HEK293 (cell line): ENCODE results near the gene SLC39A5.

Source experiments
- CTCF ChIA-PET: fragments of 350-600 bp; formaldehyde crosslinking; extraction: SDS; loops from one replicate; lab custom pipeline; 2021; ENCODE audit warnings: antibody characterized with exemption; lab: Yijun Ruan, JAX
- POLR2A ChIA-PET: fragments of 300-600 bp; formaldehyde crosslinking; extraction: SDS; loops from one replicate; lab custom pipeline; 2020; ENCODE audit warnings: antibody characterized with exemption, inconsistent platforms; lab: Yijun Ruan, JAX
- H3K27ac ChIP-seq: fragments of 200-500 bp; sonication (Bioruptor generic); 2 replicates; pipeline ENCODE4 v1.5.1; 2014; ENCODE audit warnings: low read depth, low read length, control low read depth, inconsistent platforms; ENCODE audit errors: extremely low read depth
- H3K36me3 ChIP-seq, 2 experiments: fragments of 200-500 bp in 1 of 2; sonication (Bioruptor generic) in 1 of 2; 1 replicate in 1 of 2; 2 replicates in 1 of 2; pipeline ENCODE4 v1.5.1; 2014 to 2017; ENCODE audit warnings: inconsistent platforms in 2 of 2, low read length in 2 of 2; ENCODE audit not compliant: control insufficient read depth in 2 of 2, insufficient read depth in 1 of 2
- H3K4me1 ChIP-seq: fragments of 200-500 bp; sonication (Bioruptor generic); 2 replicates; pipeline ENCODE4 v1.5.1; 2014; ENCODE audit warnings: mild to moderate bottlenecking, low read length, inconsistent platforms; ENCODE audit not compliant: control insufficient read depth, insufficient read depth
- H3K4me3 ChIP-seq: 2 replicates; pipeline ENCODE4 v1.5.1; 2011; ENCODE audit warnings: low read depth, mild to moderate bottlenecking, control low read depth, low read length, moderate library complexity
- H3K9me3 ChIP-seq: fragments of 200-500 bp; sonication (Bioruptor generic); 2 replicates; pipeline ENCODE4 v1.5.1; 2014; ENCODE audit warnings: low read depth, low read length, inconsistent platforms; ENCODE audit not compliant: control insufficient read depth, insufficient read depth
- ZFP3 ChIP-seq: fragments of 450-650 bp; formaldehyde crosslinking; IDR thresholded peaks from 2 replicates; pipeline ENCODE4 v1.5.1; 2016; ENCODE audit warnings: low read depth, missing biosample characterization, missing genetic modification characterization
- ZFP41 ChIP-seq: fragments of 450-650 bp; formaldehyde crosslinking; IDR thresholded peaks from 2 replicates; pipeline ENCODE4 v1.5.1; 2016; ENCODE audit warnings: missing biosample characterization, missing genetic modification characterization, borderline replicate concordance
- ZNF132 ChIP-seq: fragments of 450-650 bp; formaldehyde crosslinking; IDR thresholded peaks from 2 replicates; pipeline ENCODE4 v1.5.1; 2017; ENCODE audit warnings: missing biosample characterization, missing genetic modification characterization, borderline replicate concordance
- ZNF354C ChIP-seq: fragments of 450-650 bp; formaldehyde crosslinking; IDR thresholded peaks from 2 replicates; pipeline ENCODE4 v1.5.1; 2016; ENCODE audit warnings: missing biosample characterization, missing genetic modification characterization, low read depth, borderline replicate concordance
- ZNF521 ChIP-seq: fragments of 450-650 bp; formaldehyde crosslinking; IDR thresholded peaks from 2 replicates; pipeline ENCODE4 v1.5.1; 2017; ENCODE audit warnings: missing biosample characterization, mild to moderate bottlenecking, missing genetic modification characterization
- ZNF600 ChIP-seq: fragments of 450-650 bp; formaldehyde crosslinking; IDR thresholded peaks from 2 replicates; pipeline ENCODE4 v1.5.1; 2016; ENCODE audit warnings: missing biosample characterization, missing genetic modification characterization
- ZNF623 ChIP-seq: fragments of 450-650 bp; formaldehyde crosslinking; IDR thresholded peaks from 2 replicates; pipeline ENCODE4 v1.5.1; 2016; ENCODE audit warnings: missing biosample characterization, missing genetic modification characterization
- ZNF654 ChIP-seq: fragments of 450-650 bp; formaldehyde crosslinking; IDR thresholded peaks from 2 replicates; pipeline ENCODE4 v1.5.1; 2016; ENCODE audit warnings: low read depth, missing biosample characterization, missing genetic modification characterization
- ZNF776 ChIP-seq: fragments of 450-650 bp; formaldehyde crosslinking; IDR thresholded peaks from 2 replicates; pipeline ENCODE4 v1.5.0; 2017; ENCODE audit warnings: missing biosample characterization, missing genetic modification characterization, borderline replicate concordance
- ZSCAN5A ChIP-seq: fragments of 450-650 bp; formaldehyde crosslinking; IDR thresholded peaks from 2 replicates; pipeline ENCODE4 v1.5.1; 2016; ENCODE audit warnings: missing biosample characterization, missing genetic modification characterization
- TF ChIP-seq, protein P1 (sequence below): fragments of 450-650 bp; formaldehyde crosslinking; IDR thresholded peaks from 2 replicates; pipeline ENCODE4 v1.5.1; 2016; ENCODE audit warnings: missing biosample characterization, missing genetic modification characterization
- TF ChIP-seq, protein P2 (sequence below): fragments of 450-650 bp; formaldehyde crosslinking; IDR thresholded peaks from 2 replicates; pipeline ENCODE4 v1.5.1; 2017; ENCODE audit warnings: missing biosample characterization, missing genetic modification characterization
- TF ChIP-seq, protein P3 (sequence below): fragments of 450-650 bp; formaldehyde crosslinking; IDR thresholded peaks from 2 replicates; pipeline ENCODE4 v1.5.1; 2016; ENCODE audit warnings: missing biosample characterization, missing genetic modification characterization
- TF ChIP-seq, protein P4 (sequence below): fragments of 450-650 bp; formaldehyde crosslinking; IDR thresholded peaks from 2 replicates; pipeline ENCODE4 v1.5.1; 2016; ENCODE audit warnings: missing biosample characterization, missing genetic modification characterization
- TF ChIP-seq, protein P5 (sequence below): fragments of 450-650 bp; formaldehyde crosslinking; IDR thresholded peaks from 2 replicates; pipeline ENCODE4 v1.5.1; 2016; ENCODE audit warnings: missing biosample characterization, missing genetic modification characterization

SLC39A5 gene

DNA sequence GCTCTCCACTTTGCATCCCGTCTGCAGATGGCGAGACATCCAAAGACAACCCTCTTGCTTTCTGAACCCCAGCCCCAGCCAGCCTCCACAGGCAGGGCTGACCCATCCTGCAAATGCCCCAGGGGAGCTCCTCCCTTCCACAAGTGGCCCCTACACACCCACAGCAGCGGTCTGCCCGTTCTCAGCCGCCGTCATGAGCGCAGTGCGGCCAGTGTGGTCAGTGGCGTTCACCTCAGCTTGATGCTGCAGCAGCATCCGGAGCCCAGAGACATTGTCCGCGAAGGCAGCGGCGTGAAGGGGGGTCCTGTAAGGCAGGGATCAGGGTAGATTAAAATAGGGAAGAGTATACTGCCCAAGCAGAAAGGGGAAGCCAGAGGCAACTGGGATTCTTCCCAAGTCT lies 14.6 kb downstream of the SLC39A5 start:
- H3K36me3 ChIP-seq = peaks cover 23 to 90% of the 10 kb centered on the region in 2 experiments; a peak in 2 of 3 replicates
- POLR2A ChIA-PET = interaction anchor here (1.2 to 1.7 kb wide), 2 partner anchors 13 to 23 kb away, joined by 4 to 6 read pairs; partner anchors contain the start of gene RNF41
- CTCF ChIA-PET = interaction anchor here (0.6 to 0.9 kb wide), 2 partner anchors 13 to 42 kb away, joined by 4 read pairs; partner anchors contain the start of gene ANKRD52

GRCh38 chr12:56247923-56248322 lies 18.1 kb downstream of the SLC39A5 start:
- Histone ChIP-seq H3K4me1 (no peaks in the 10 kb centered on the region), H3K27ac (no peak overlapping the region), H3K9me3 (no peaks in the 10 kb centered on the region), H3K4me3 (no peak overlapping the region), H3K36me3 (peaks cover 53 to 85% of the 10 kb centered on the region in 2 experiments)
- POLR2A ChIA-PET = interaction anchor here (0.6 to 1.6 kb wide), 4 partner anchors 10 to 48 kb away, joined by 3 to 5 read pairs (median 4); partner anchors contain the start of gene ANKRD52
- CTCF ChIA-PET = interaction anchor here (0.8 to 1.3 kb wide), 2 partner anchors 14 to 40 kb away, joined by 3 to 7 read pairs; no protein-coding TSS in a partner anchor
- TF ChIP-seq ZNF600 (tag by site-specific recombination) (0 out of 2 replicates have a peak, but pooled peaks have one; percentile 23), ZSCAN5A (tag by site-specific recombination) (no peak)

More for the DNA sequence above, 14.6 kb downstream of the SLC39A5 start:
- no peaks in the 10 kb centered on the region for H3K9me3 ChIP-seq
- H3K4me3 ChIP-seq = no peak overlapping the region
- TF ChIP-seq, protein P1, sequence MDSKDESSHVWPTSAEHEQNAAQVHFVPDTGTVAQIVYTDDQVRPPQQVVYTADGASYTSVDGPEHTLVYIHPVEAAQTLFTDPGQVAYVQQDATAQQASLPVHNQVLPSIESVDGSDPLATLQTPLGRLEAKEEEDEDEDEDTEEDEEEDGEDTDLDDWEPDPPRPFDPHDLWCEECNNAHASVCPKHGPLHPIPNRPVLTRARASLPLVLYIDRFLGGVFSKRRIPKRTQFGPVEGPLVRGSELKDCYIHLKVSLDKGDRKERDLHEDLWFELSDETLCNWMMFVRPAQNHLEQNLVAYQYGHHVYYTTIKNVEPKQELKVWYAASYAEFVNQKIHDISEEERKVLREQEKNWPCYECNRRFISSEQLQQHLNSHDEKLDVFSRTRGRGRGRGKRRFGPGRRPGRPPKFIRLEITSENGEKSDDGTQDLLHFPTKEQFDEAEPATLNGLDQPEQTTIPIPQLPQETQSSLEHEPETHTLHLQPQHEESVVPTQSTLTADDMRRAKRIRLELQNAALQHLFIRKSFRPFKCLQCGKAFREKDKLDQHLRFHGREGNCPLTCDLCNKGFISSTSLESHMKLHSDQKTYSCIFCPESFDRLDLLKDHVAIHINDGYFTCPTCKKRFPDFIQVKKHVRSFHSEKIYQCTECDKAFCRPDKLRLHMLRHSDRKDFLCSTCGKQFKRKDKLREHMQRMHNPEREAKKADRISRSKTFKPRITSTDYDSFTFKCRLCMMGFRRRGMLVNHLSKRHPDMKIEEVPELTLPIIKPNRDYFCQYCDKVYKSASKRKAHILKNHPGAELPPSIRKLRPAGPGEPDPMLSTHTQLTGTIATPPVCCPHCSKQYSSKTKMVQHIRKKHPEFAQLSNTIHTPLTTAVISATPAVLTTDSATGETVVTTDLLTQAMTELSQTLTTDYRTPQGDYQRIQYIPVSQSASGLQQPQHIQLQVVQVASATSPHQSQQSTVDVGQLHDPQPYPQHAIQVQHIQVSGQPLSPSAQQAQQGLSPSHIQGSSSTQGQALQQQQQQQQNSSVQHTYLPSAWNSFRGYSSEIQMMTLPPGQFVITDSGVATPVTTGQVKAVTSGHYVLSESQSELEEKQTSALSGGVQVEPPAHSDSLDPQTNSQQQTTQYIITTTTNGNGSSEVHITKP (tag by site-specific recombination) = 0 out of 2 replicates have a peak, but pooled peaks have one; percentile 40
- TF ChIP-seq, protein P2, sequence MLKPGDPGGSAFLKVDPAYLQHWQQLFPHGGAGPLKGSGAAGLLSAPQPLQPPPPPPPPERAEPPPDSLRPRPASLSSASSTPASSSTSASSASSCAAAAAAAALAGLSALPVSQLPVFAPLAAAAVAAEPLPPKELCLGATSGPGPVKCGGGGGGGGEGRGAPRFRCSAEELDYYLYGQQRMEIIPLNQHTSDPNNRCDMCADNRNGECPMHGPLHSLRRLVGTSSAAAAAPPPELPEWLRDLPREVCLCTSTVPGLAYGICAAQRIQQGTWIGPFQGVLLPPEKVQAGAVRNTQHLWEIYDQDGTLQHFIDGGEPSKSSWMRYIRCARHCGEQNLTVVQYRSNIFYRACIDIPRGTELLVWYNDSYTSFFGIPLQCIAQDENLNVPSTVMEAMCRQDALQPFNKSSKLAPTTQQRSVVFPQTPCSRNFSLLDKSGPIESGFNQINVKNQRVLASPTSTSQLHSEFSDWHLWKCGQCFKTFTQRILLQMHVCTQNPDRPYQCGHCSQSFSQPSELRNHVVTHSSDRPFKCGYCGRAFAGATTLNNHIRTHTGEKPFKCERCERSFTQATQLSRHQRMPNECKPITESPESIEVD (tag by site-specific recombination) = no peak
- H3K4me1 ChIP-seq = no peaks in the 10 kb centered on the region
- H3K27ac ChIP-seq = no peak overlapping the region

- H3K36me3 ChIP-seq = peaks cover 58 to 85% of the 10 kb centered on the region in 2 experiments
- POLR2A ChIA-PET = interaction anchor here (0.5 to 1.6 kb wide), 4 partner anchors 9 to 27 kb away, joined by 3 to 7 read pairs (median 4); partner anchors contain the start of genes ANKRD52 and RNF41
- peak overlapping the region; percentile 37; the same call in 1 of the 2 replicates for H3K27ac ChIP-seq
- no peaks in the 10 kb centered on the region for H3K9me3 ChIP-seq
- no peaks in the 10 kb centered on the region for H3K4me1 ChIP-seq
- no peak overlapping the region for H3K4me3 ChIP-seq
- CTCF ChIA-PET = interaction anchor here (1.3 kb wide), 1 partner anchor 41 kb away, joined by 7 read pairs; no protein-coding TSS in a partner anchor
- TF ChIP-seq ZFP3 (tag by site-specific recombination) (no peak), ZFP41 (tag by site-specific recombination) (no peak), ZNF654 (tag by site-specific recombination) (no peak), ZNF521 (tag by site-specific recombination) (no peak), ZNF776 (tag by site-specific recombination) (no peak), ZNF354C (no peak), ZNF623 (tag by site-specific recombination) (no peak), ZNF600 (tag by site-specific recombination) (no peak), ZSCAN5A (tag by site-specific recombination) (no peak), ZNF132 (no peak)
- TF ChIP-seq, protein P3, sequence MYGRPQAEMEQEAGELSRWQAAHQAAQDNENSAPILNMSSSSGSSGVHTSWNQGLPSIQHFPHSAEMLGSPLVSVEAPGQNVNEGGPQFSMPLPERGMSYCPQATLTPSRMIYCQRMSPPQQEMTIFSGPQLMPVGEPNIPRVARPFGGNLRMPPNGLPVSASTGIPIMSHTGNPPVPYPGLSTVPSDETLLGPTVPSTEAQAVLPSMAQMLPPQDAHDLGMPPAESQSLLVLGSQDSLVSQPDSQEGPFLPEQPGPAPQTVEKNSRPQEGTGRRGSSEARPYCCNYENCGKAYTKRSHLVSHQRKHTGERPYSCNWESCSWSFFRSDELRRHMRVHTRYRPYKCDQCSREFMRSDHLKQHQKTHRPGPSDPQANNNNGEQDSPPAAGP = no peak
- TF ChIP-seq, protein P4, sequence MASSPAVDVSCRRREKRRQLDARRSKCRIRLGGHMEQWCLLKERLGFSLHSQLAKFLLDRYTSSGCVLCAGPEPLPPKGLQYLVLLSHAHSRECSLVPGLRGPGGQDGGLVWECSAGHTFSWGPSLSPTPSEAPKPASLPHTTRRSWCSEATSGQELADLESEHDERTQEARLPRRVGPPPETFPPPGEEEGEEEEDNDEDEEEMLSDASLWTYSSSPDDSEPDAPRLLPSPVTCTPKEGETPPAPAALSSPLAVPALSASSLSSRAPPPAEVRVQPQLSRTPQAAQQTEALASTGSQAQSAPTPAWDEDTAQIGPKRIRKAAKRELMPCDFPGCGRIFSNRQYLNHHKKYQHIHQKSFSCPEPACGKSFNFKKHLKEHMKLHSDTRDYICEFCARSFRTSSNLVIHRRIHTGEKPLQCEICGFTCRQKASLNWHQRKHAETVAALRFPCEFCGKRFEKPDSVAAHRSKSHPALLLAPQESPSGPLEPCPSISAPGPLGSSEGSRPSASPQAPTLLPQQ = no peak
- TF ChIP-seq, protein P5, sequence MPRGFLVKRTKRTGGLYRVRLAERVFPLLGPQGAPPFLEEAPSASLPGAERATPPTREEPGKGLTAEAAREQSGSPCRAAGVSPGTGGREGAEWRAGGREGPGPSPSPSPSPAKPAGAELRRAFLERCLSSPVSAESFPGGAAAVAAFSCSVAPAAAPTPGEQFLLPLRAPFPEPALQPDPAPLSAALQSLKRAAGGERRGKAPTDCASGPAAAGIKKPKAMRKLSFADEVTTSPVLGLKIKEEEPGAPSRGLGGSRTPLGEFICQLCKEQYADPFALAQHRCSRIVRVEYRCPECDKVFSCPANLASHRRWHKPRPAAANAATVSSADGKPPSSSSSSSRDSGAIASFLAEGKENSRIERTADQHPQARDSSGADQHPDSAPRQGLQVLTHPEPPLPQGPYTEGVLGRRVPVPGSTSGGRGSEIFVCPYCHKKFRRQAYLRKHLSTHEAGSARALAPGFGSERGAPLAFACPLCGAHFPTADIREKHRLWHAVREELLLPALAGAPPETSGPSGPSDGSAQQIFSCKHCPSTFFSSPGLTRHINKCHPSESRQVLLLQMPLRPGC (tag by site-specific recombination) = no peak
Measured at GRCh38 chr12:56248711-56249110, 18.9 kb downstream of the SLC39A5 start.
